Measurements from ENCODE around the gene ARID5A.
A peak's percentile ranks its signal among the peaks of the same experiment; 100 is the strongest.

ARID5A gene

GRCh38 chr2:96528006-96528699 lies 8.4 kb upstream of the ARID5A start:
- DNase-seq: no peak

DNA sequence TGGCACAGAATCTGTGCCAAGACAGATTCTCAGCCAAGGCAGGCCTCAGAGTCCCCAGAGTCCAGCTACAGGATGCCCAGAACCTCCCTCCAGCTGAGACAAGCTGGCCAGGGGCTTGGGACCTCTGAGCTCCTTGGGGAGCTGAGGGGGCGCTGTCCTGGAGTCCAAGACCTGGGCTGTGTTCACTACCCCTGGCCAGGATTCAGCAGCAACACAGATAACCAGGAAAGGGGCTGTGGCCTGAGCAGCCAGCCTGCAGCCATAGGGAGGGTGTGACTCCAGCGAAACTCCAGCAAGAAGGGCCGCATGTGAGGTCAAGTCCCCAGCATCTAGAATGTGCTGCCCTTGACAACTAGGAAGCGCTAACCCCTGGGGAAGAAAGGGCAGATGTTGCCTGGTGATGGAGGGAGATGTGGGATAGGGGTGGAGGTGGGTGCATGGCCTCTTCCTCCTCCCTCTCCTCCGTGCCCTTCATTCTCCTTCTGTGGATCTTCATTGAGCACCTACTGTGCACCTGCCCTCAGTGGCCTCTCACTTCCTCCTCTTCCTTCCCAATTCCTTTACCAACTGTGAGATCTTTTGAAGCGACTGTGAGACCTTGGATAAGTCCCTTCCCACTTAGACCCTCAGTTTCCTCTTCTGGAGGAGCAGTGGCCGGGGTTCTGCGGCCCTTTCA lies 7.7 kb upstream of the ARID5A start:
- DNase-seq: no peak

DNA sequence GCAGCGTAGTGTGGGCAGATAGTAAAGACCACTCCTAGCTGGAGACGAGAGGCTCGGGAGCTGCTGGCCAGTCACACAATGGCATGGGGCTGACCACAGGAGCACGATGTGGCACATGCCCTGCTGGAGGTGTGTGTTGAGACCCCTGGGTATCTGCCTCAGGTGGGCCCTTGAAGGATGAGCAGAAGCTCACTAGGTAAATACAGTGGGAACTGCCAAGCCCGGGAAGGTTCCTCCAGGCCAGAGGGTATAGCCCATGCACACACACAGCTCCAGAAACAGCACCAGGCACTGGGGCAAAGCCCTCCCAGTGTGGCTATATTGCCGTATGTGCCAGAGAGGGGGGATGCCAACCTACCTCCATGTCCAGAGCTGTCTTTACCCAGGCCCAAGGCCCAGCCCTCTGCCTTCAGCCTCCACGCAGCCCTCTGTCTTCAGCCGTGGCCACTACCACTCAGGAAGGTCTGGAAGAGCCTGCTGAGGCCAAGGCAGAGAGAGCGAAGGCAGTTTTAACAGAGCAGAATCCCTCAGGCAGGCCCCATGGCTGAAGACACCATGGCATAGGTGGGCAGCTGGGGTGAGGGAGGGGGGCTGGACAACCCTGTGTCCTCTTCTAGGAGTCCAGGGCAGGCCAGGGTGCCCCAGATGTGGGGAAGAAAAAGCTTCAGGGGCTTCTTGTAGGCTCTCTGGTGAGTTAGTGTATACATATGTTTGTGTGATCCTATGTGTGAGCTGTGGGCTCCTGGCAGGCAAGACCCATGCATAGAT lies 7.0 kb upstream of the ARID5A start:
- DNase-seq: no peak

GRCh38 chr2:96530144-96530430 lies 6.5 kb upstream of the ARID5A start:
- DNase-seq: no peak

DNA sequence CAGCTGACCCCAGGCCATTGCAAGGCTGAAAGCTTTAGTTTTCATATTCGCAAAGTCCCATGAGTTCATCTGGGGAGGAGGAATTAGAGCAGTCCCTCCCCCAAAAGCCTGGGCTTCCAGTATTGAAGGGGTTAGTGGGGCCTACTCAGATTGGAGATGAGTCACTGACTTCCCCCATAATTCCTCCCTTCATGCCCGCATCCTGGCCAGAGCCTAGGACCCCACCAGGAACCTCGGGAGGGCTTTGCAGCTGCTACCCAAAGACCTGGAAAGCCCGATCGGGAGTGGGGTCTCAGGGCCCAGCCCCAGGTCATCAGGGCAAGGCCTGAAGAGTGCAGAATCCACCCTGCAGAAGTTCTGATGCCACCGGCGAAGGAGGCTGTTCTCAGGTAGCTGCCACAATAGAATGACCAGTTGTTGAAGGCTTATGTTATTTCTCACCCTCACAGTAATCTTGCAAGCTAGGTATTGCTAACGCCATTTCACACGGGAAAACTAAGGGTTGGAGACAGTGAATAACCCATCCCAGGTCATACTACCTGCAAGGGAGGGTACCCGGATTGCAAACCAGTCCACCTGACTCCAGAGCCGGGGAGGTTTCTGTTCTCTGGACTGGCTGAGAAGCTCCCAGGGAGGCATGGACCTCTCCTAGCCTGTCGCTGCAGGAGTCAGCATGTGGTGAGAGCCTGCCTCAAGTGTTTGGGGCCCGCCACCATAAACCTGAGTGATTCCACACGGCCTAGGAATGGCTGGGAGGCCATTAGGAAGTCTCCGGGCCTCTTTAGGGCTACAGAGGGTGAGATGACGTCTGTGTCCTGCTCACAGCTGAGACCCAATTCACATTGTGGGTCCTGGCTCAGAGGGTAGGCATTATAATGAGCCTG lies 5.8 kb upstream of the ARID5A start:
- DNase-seq: no peak

GRCh38 chr2:96531366-96531765 lies 5.2 kb upstream of the ARID5A start:
- no peak for DNase-seq

- peak in 1 of 2 experiments; percentile 18 for DNase-seq
These were observed 4.6 kb upstream of the ARID5A start for GRCh38 chr2:96531872-96532505.

DNA sequence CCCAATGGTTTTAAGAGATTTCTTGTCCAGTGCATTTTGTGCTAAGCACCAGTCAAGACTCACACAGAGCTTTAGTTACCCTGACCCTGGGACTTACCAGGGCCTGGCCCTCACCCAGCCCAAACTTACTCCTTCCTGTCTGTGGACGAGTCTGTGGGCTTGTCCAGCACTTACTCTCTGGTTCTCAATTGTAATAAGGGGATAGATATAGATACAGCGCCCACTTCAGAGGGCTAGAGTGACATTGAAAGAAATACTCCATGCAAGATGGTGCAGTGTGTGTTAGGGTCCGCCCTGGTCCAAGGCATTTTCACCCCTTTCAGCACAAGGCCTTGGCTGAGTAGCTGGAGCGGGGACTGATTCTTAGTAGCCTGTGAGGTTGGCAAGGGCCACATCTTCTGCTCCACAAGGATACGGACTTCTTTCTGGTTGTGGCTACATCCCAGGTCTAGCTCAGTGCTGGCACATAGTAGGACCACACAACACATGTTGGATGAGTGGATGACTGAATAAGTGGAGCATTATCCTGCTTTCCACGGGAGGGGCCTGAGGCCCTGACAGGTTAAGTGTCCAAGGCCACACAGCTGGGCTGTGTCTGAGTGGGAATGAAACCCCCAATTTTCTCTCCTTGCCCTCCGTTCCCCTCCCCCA lies 3.8 kb upstream of the ARID5A start:
- DNase-seq: no peak

DNA sequence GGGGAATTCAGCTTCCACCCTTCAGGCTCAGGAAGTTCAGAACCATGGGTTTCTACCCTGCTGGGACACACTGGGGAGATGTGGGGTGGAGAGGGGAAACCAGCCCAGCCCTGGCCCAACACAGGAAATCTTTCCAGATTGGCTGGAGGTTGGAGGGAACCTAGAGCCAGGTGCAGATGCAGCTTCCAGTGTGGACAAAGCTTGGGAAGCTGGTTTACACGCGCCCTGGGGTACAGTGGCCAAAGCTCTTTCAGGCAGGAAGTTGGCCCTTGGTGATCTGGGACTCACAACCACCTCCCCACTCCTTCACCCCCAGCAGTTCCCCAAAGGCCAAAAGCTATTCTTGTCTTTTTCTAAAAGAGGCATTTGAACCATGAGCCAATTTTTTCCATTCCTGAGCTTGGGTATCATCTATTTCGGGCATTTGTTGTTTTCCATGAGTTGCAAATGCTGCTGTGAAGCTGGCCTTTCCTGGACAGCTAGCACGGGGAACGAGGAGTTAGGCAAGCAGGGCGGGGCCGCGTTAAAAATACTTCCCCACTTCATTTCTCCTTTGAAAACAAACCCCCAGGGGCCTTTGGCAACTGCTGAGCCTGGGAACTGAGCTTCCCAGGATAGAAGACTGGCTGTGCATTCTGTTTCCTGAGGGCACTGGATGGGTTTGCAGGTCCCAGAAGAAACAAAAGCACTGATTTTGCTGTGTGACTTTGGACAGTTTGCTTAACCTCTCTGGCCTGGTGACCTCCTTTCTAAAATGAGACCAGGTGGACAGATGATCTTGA lies 3.1 kb upstream of the ARID5A start:
- no peak for DNase-seq

GRCh38 chr2:96534141-96534540 lies 2.4 kb upstream of the ARID5A start:
- DNase-seq: no peak

DNA sequence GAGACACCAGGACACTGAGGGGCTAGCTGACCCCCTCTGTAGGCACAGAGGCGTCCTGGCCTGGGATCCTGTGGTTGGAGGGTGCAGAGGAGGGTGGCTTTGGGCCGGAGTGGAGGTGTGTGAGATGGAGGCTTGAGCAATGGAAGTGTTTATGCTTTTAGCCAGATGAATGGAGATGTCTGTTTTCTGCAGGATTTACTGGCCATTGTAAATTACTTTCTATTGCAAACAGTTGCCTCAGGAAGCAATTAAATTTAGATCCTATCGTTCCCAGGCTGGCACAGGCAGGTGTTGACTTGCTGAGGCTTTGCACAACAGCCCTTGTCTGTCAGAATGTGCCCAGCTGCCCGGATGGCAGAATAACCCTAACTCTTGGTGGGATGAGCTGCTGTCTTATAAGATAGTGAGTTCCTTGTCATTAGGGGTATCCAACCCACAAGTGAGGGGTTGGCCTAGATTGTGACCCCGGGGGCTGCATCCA lies 1.8 kb upstream of the ARID5A start:
- DNase-seq: peak; percentile 17 to 41

- DNase-seq: no peak
These were observed 1.2 kb upstream of the ARID5A start for GRCh38 chr2:96535331-96535730.

DNA sequence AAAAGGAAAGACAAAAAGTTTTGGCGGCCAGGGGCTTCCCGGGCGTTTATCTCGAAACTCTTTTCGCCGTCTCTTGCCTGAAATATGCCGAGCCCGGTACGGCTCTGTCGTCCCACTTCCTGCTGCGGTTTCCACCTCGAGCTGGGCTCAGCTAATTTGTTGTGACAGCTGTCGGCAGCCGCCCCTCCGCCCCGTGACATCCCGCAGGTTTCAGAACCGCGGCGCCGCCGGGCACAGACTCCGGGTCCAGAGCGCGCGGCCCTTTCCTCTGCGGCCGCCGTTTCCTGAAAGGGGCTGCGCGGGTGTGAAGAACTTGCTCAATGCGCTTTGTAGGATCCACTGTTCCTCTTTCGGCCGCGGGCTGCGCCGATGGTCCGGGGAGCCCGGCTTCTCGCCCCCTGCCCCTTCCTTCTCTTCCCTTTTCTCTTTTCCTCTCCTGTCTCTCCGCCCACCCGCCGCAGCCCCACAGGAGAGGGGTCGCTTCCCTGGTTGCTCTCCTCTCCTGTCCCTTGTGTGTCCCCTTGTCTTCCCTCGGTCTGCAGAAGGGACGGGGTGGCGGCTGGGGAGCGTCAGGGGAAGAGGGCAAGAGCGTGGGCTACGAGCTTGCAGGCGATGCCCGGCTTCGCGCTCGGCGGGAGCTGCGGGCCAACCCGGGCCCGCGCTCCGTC lies 648 bp downstream of the ARID5A start:
- DNase-seq: peak in 1 of 2 experiments; percentile 63

DNA sequence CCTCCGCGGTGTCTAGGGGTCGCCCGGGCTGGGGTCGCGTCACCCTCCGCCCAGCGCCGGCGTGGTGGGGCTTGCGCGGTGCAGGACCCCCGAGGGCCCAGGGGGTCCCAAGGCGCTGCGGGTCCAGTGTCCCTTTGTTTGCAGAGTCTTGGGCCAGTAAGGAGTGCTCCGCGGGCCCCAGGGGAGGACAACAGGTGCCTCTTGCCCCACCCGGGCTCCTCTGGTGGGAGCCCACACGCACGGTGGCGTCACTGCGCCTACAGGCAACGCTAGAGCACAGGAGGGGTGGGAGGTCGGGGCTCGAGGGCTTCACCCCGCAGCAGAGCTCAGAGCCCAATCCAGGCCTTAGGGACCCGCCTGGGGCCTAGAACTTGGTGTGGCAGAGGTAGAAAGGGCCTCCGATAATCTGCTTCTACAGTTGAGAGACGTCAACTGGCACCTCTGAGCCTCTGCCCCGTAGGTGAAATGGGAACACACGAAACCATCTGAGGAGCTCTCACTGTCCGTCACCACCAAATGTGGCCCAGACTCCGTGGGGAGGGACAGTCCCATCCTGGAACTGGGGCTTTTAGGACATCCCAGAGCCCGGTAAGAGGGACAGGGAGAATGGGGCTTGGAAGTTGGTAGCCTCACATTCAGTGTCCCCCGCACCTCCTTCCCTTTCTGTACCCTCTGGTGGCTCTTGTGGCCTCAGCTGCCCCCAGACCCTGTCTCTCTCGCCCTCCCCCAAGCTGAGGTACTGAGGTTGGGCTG lies 1.4 kb downstream of the ARID5A start:
- DNase-seq: peak in 1 of 2 experiments; percentile 27

DNA sequence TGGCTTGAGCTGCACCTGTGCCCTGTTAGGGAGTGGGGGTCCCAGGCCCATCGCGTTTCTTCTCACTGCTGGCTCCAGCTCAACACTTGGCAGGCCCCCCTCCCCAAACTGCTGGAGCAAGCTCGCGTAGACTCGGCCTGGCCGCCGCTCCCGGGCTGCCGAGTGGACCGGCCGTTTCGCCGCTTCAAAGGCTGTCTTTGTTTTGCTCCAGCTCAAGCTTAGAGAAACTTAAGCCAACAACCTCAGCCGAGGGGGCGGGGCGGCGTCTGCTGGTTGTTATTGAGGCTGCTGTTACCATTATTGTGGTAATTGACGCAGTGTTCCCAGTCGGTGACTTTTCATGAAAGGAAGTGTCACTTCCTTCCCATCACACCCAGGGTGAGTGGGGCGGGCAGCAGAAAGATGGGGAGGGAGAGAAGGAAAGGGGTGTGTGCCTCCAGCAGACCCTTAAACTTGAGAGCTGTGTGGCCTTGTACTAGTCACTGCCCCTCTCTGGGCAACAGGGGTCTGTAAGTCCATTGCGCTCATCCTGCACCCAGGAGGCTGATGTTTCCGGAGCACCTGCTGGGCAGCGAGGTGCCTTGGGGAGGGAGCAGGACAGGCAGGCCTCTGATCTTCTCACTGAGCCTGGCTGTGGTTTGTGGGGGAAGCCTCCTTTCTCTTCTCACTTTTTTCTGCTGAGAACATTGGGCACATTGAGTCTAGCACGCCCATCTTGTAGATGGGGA lies 2.1 kb downstream of the ARID5A start:
- DNase-seq: peak; percentile 25 to 64

DNA sequence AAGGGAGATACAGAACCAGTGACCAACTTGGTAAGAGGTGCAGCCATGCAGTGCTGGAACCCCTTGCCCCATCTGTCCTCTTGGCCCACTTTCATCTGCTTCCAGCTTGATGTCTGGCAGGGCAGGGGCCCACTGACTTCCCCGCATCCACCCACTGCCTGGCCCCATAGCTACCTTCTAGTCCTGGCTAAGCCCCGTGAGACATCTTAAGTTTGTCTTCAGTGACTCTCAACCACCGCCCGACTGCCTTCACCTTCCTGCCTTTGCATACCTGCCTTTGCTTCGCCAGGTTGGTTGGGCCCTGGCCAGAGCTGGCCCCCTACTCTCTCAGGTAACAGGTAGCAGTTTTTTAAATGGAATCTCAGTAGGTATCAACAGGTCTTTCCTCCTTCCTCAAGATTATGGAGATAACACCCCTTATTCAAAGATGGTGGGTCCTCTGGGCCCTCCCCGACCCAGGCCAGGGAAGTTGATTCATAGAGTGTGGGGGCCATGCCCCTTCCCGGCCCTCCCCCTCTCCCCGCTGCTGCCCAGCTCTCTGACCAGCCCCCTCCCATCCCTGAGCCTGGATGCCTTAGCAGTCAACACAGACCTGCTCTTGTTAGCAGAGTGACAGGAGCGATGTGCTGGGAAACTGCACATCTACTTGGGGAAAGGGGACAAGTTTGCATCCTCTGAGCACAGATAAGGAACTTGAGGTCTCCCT lies 2.8 kb downstream of the ARID5A start:
- no peak for DNase-seq

DNA sequence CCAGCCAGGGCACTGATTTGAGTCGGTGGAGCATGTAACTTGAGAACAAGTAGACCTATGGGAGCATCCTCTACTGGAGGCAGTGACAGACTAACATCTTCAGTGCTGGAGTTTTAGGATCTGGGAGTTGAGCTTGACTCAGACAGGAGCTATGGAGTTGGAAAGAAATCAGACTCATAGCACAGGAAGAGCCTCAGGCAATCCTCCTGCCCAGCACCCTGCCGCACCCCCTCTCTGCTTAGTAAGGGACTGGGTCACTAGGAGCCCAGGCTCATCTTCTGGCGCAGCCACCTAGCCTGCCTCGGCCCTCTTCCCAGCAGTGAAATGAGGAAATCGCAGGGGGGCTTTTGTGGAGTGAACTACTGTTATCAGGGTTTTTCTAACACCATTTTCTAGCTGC lies 3.6 kb downstream of the ARID5A start:
- no peak for DNase-seq

GRCh38 chr2:96541398-96542152 lies 5.0 kb downstream of the ARID5A start:
- DNase-seq: no peak
